PFSK-1 (cell line): Measurements from ENCODE around the gene PHF1.
A peak's percentile ranks its signal among the peaks of the same experiment; 100 is the strongest.

Experiments
- FOXP2 ChIP-seq: optimal IDR thresholded peaks from 2 replicates; pipeline ENCODE3; 2011; ENCODE audit warnings: borderline replicate concordance, control low read depth, inconsistent platforms; ENCODE audit not compliant: insufficient read depth; ENCODE audit errors: extremely low read length, extremely low read depth
- POLR2AphosphoS5 ChIP-seq: IDR thresholded peaks from 2 replicates; pipeline ENCODE4 v1.6.1; 2012; ENCODE audit warnings: low read depth, mild to moderate bottlenecking, control low read depth, low read length, moderate library complexity
- REST ChIP-seq, 2 experiments: IDR thresholded peaks; 2 replicates each; pipeline versions ENCODE4 v1.6.1 to v1.8.0; 2011 to 2012; ENCODE audit warnings: low read depth in 2 of 2, low read length in 2 of 2, control low read depth in 1 of 2, inconsistent platforms in 1 of 2, mild to moderate bottlenecking in 1 of 2, moderate library complexity in 1 of 2; ENCODE audit not compliant: insufficient read depth in 1 of 2
- SIN3A ChIP-seq: IDR thresholded peaks from 2 replicates; pipeline ENCODE4 v1.6.1; 2012; ENCODE audit warnings: mild to moderate bottlenecking, low read length, moderate library complexity, borderline replicate concordance; ENCODE audit not compliant: insufficient read depth
- TAF1 ChIP-seq: IDR thresholded peaks from 2 replicates; pipeline ENCODE4 v1.6.1; 2012; ENCODE audit warnings: low read length, control low read depth, borderline replicate concordance; ENCODE audit not compliant: insufficient read depth

The PHF1 gene

GRCh38 chr6:33392595-33392948, 18.2 kb upstream of the PHF1 start:
- no peak for TF ChIP-seq POLR2AphosphoS5
- no peak for TF ChIP-seq TAF1
- no peak for TF ChIP-seq FOXP2
- no peak for TF ChIP-seq REST (IDR thresholded peaks at IDR 0.05; ENCODE audit: insufficient read depth in 1 of 2, low read depth in 2 of 2, low read length in 2 of 2)
- TF ChIP-seq SIN3A, result no peak

GRCh38 chr6:33392979-33393378, 17.8 kb upstream of the PHF1 start:
- TF ChIP-seq REST (IDR thresholded peaks at IDR 0.05; ENCODE audit: insufficient read depth in 1 of 2, low read depth in 2 of 2, low read length in 2 of 2) (no peak), POLR2AphosphoS5 (0 out of 2 replicates have a peak, but pooled peaks have one; percentile 24), TAF1 (no peak), FOXP2 (no peak), SIN3A (0 out of 2 replicates have a peak, but pooled peaks have one; percentile 35)

- TF ChIP-seq TAF1 (no peak), POLR2AphosphoS5 (no peak), REST (IDR thresholded peaks at IDR 0.05; ENCODE audit: insufficient read depth in 1 of 2, low read depth in 2 of 2, low read length in 2 of 2) (no peak), SIN3A (no peak), FOXP2 (no peak)
Measured at GRCh38 chr6:33397541-33397940, 13.3 kb upstream of the PHF1 start.

- TF ChIP-seq TAF1, result no peak
- TF ChIP-seq SIN3A, result no peak
- no peak for TF ChIP-seq REST (IDR thresholded peaks at IDR 0.05; ENCODE audit: insufficient read depth in 1 of 2, low read depth in 2 of 2, low read length in 2 of 2)
- TF ChIP-seq POLR2AphosphoS5, result no peak
- TF ChIP-seq FOXP2, result no peak
Measured at GRCh38 chr6:33404884-33405283, 5.9 kb upstream of the PHF1 start.

- TF ChIP-seq POLR2AphosphoS5 (0 out of 2 replicates have a peak, but pooled peaks have one; percentile 27), SIN3A (no peak), FOXP2 (no peak), TAF1 (no peak), REST (IDR thresholded peaks at IDR 0.05; ENCODE audit: insufficient read depth in 1 of 2, low read depth in 2 of 2, low read length in 2 of 2) (no peak)
Measured at GRCh38 chr6:33405386-33405940, 5.4 kb upstream of the PHF1 start.
